Trophoblast cell (in vitro differentiated cells and primary cell): Measurements from ENCODE around the gene HLCS.

Source experiments
- DNase-seq, 2 donors: peaks; one replicate each; pipeline ENCODE4 v3.0.0-alpha.2; 2016
- H2AFZ ChIP-seq: 2 replicates; pipeline ENCODE4 v1.6.1; 2013; ENCODE audit warnings: low read length, moderate library complexity, mild to moderate bottlenecking; ENCODE audit not compliant: insufficient read depth, poor library complexity
- H2AK5ac ChIP-seq: 2 replicates; pipeline ENCODE4 v1.6.1; 2013; ENCODE audit warnings: mild to moderate bottlenecking, low read length
- H2BK120ac ChIP-seq: 2 replicates; pipeline ENCODE4 v1.6.1; 2013; ENCODE audit warnings: low read length, mild to moderate bottlenecking, moderate library complexity; ENCODE audit not compliant: insufficient read depth, poor library complexity
- H2BK12ac ChIP-seq: 2 replicates; pipeline ENCODE4 v1.6.1; 2013; ENCODE audit warnings: mild to moderate bottlenecking, low read length, moderate library complexity
- H2BK5ac ChIP-seq: 2 replicates; pipeline ENCODE4 v1.6.1; 2013; ENCODE audit warnings: low read length, low read depth, moderate library complexity, mild to moderate bottlenecking; ENCODE audit not compliant: poor library complexity
- H3K14ac ChIP-seq: 2 replicates; pipeline ENCODE4 v1.6.1; 2013; ENCODE audit warnings: mild to moderate bottlenecking, low read length
- H3K18ac ChIP-seq: 2 replicates; pipeline ENCODE4 v1.6.1; 2013; ENCODE audit warnings: mild to moderate bottlenecking, low read length
- H3K23ac ChIP-seq: 2 replicates; pipeline ENCODE4 v1.6.1; 2013; ENCODE audit warnings: low read length
- H3K27ac ChIP-seq: 2 replicates; pipeline ENCODE4 v1.5.1; 2013; ENCODE audit warnings: low read depth, mild to moderate bottlenecking, inconsistent platforms, low read length, moderate library complexity
- H3K27me3 ChIP-seq: 2 replicates; pipeline ENCODE4 v1.6.1; 2013; ENCODE audit warnings: inconsistent platforms, mild to moderate bottlenecking, low read length, moderate library complexity; ENCODE audit not compliant: insufficient read depth
- H3K36me3 ChIP-seq, 2 experiments: 1 replicate in 1 of 2; 2 replicates in 1 of 2; pipeline ENCODE4 v1.6.1; 2013; ENCODE audit warnings: low read length in 2 of 2, mild to moderate bottlenecking in 2 of 2, moderate library complexity in 1 of 2; ENCODE audit not compliant: insufficient read depth in 2 of 2, control insufficient read depth in 1 of 2
- H3K4ac ChIP-seq: 2 replicates; pipeline ENCODE4 v1.6.1; 2013; ENCODE audit warnings: low read depth, mild to moderate bottlenecking, low read length, moderate library complexity
- H3K4me1 ChIP-seq, 2 experiments: 1 replicate in 1 of 2; 2 replicates in 1 of 2; pipeline ENCODE4 v1.6.1; 2013; ENCODE audit warnings: low read length in 2 of 2, mild to moderate bottlenecking in 2 of 2, moderate library complexity in 1 of 2; ENCODE audit not compliant: insufficient read depth in 2 of 2, control insufficient read depth in 1 of 2
- H3K4me2 ChIP-seq: 2 replicates; pipeline ENCODE4 v1.6.1; 2013; ENCODE audit warnings: inconsistent platforms, mild to moderate bottlenecking, low read length, moderate library complexity
- H3K4me3 ChIP-seq: 2 replicates; pipeline ENCODE4 v1.5.1; 2013; ENCODE audit warnings: mild to moderate bottlenecking, low read depth, low read length, inconsistent platforms
- H3K79me1 ChIP-seq: one replicate; pipeline ENCODE4 v1.6.1; 2013; ENCODE audit warnings: low read length
- H3K79me2 ChIP-seq: 2 replicates; pipeline ENCODE4 v1.6.1; 2013; ENCODE audit warnings: low read length, mild to moderate bottlenecking; ENCODE audit not compliant: control insufficient read depth, insufficient read depth, poor library complexity
- H3K9ac ChIP-seq: 2 replicates; pipeline ENCODE4 v1.6.1; 2013; ENCODE audit warnings: mild to moderate bottlenecking, low read length
- H3K9me3 ChIP-seq: 2 replicates; pipeline ENCODE4 v1.6.1; 2013; ENCODE audit warnings: low read depth, mild to moderate bottlenecking, control low read depth, inconsistent platforms, low read length; ENCODE audit not compliant: insufficient read depth
- H4K12ac ChIP-seq: 2 replicates; pipeline ENCODE4 v1.6.1; 2013; ENCODE audit warnings: low read depth, mild to moderate bottlenecking, low read length, moderate library complexity
- H4K8ac ChIP-seq: 2 replicates; pipeline ENCODE4 v1.6.1; 2013; ENCODE audit warnings: low read depth, mild to moderate bottlenecking, low read length, moderate library complexity
- H4K91ac ChIP-seq: one replicate; pipeline ENCODE4 v1.6.1; 2013; ENCODE audit warnings: low read depth, mild to moderate bottlenecking, low read length, moderate library complexity
- WGBS: extraction: QIAGEN DNeasy Blood & Tissue Kit; methylation state at CpG from one replicate; pipeline ENCODE4 v1.1.7; 2013; ENCODE audit warnings: missing lambda C conversion rate; ENCODE audit not compliant: insufficient read length, insufficient coverage; ENCODE audit errors: extremely low coverage; 5-methylcytosine and 5-hydroxymethylcytosine counted together

Gene HLCS

GRCh38 chr21:36811762-36812161 is 154.7 kb downstream of the HLCS start:
- Histone ChIP-seq H3K27ac (no peak overlapping the region), H3K9ac (no peak overlapping the region), H2BK120ac (no peak overlapping the region), H4K8ac (no peak overlapping the region), H3K36me3 (no peaks in the 10 kb centered on the region), H3K4me2 (no peak overlapping the region), H3K79me1 (no peaks in the 10 kb centered on the region), H3K27me3 (no peaks in the 10 kb centered on the region), H4K12ac (no peak overlapping the region), H2BK5ac (no peak overlapping the region), H3K18ac (no peak overlapping the region), H2AFZ (no peak overlapping the region), H2AK5ac (no peak overlapping the region), H2BK12ac (no peak overlapping the region), H3K9me3 (no peaks in the 10 kb centered on the region), H3K23ac (no peak overlapping the region), H3K4me1 (no peaks in the 10 kb centered on the region), H3K14ac (no peak overlapping the region), H3K4me3 (no peak overlapping the region), H3K4ac (no peak overlapping the region), H3K79me2 (no peaks in the 10 kb centered on the region), H4K91ac (no peak overlapping the region)
- no peak for DNase-seq
- no CpG with 5 or more reads among the region's 7 CpGs for WGBS

GRCh38 chr21:36810443-36810842 is 156.0 kb downstream of the HLCS start:
- no peak for DNase-seq
- Histone ChIP-seq H3K27me3 (no peaks in the 10 kb centered on the region), H3K9ac (no peak overlapping the region), H3K23ac (no peak overlapping the region), H3K9me3 (no peaks in the 10 kb centered on the region), H2AFZ (no peak overlapping the region), H3K14ac (no peak overlapping the region), H3K4me3 (no peak overlapping the region), H3K4me2 (no peak overlapping the region), H2BK12ac (no peak overlapping the region), H4K8ac (no peak overlapping the region), H2BK120ac (no peak overlapping the region), H2BK5ac (no peak overlapping the region), H3K4me1 (peaks cover 0 to 2% of the 10 kb centered on the region in 2 experiments), H2AK5ac (no peak overlapping the region), H3K36me3 (no peaks in the 10 kb centered on the region), H3K79me2 (no peaks in the 10 kb centered on the region), H4K12ac (no peak overlapping the region), H4K91ac (no peak overlapping the region), H3K79me1 (no peaks in the 10 kb centered on the region), H3K4ac (no peak overlapping the region), H3K27ac (no peak overlapping the region), H3K18ac (no peak overlapping the region)
- WGBS: no CpG with 5 or more reads among the region's 2 CpGs

GRCh38 chr21:36807422-36807928 is 159.0 kb downstream of the HLCS start:
- Histone ChIP-seq H2AFZ (no peak overlapping the region), H3K36me3 (no peaks in the 10 kb centered on the region), H4K8ac (no peak overlapping the region), H3K14ac (no peak overlapping the region), H3K79me1 (no peaks in the 10 kb centered on the region), H3K4me1 (peaks cover 0 to 2% of the 10 kb centered on the region in 2 experiments), H2BK12ac (no peak overlapping the region), H3K79me2 (no peaks in the 10 kb centered on the region), H3K4ac (no peak overlapping the region), H3K23ac (no peak overlapping the region), H3K9ac (no peak overlapping the region), H3K27ac (no peak overlapping the region), H2BK5ac (no peak overlapping the region), H4K12ac (no peak overlapping the region), H4K91ac (no peak overlapping the region), H3K4me3 (no peak overlapping the region), H3K9me3 (no peaks in the 10 kb centered on the region), H3K18ac (no peak overlapping the region), H2AK5ac (no peak overlapping the region), H3K27me3 (no peaks in the 10 kb centered on the region), H3K4me2 (no peak overlapping the region), H2BK120ac (no peak overlapping the region)
- no peak for DNase-seq
- WGBS: no CpG with 5 or more reads among the region's 8 CpGs

GRCh38 chr21:36806103-36806502 is 160.4 kb downstream of the HLCS start:
- H2AK5ac ChIP-seq: no peak overlapping the region
- no peak overlapping the region for H3K23ac ChIP-seq
- H3K79me2 ChIP-seq: no peaks in the 10 kb centered on the region
- H3K27me3 ChIP-seq: no peaks in the 10 kb centered on the region
- no peak overlapping the region for H3K9ac ChIP-seq
- no peaks in the 10 kb centered on the region for H3K36me3 ChIP-seq
- no peak overlapping the region for H4K12ac ChIP-seq
- no CpG with 5 or more reads among the region's 4 CpGs for WGBS
- no peak overlapping the region for H4K91ac ChIP-seq
- H3K4me3 ChIP-seq: no peak overlapping the region
- no peak overlapping the region for H2AFZ ChIP-seq
- H3K4me1 ChIP-seq: peaks cover 0 to 2% of the 10 kb centered on the region in 2 experiments
- no peak overlapping the region for H3K4ac ChIP-seq
- H3K4me2 ChIP-seq: no peak overlapping the region
- no peak for DNase-seq
- H2BK120ac ChIP-seq: no peak overlapping the region
- no peak overlapping the region for H4K8ac ChIP-seq
- H3K18ac ChIP-seq: no peak overlapping the region
- no peak overlapping the region for H3K27ac ChIP-seq
- no peaks in the 10 kb centered on the region for H3K79me1 ChIP-seq
- no peak overlapping the region for H2BK5ac ChIP-seq
- no peak overlapping the region for H2BK12ac ChIP-seq
- H3K14ac ChIP-seq: no peak overlapping the region
- H3K9me3 ChIP-seq: no peaks in the 10 kb centered on the region
